ENCODE results near the gene SUMO3. TPM values are rescaled to one million over a fixed set of nuclear protein-coding genes. Genes with fewer than 3 reads are reported as not detected.
A peak's percentile ranks its signal among the peaks of the same experiment; 100 is the strongest.

The SUMO3 gene
- total RNA-seq, 2 experiments from 2014 or later, result 91.1 to 97.9 TPM

DNA sequence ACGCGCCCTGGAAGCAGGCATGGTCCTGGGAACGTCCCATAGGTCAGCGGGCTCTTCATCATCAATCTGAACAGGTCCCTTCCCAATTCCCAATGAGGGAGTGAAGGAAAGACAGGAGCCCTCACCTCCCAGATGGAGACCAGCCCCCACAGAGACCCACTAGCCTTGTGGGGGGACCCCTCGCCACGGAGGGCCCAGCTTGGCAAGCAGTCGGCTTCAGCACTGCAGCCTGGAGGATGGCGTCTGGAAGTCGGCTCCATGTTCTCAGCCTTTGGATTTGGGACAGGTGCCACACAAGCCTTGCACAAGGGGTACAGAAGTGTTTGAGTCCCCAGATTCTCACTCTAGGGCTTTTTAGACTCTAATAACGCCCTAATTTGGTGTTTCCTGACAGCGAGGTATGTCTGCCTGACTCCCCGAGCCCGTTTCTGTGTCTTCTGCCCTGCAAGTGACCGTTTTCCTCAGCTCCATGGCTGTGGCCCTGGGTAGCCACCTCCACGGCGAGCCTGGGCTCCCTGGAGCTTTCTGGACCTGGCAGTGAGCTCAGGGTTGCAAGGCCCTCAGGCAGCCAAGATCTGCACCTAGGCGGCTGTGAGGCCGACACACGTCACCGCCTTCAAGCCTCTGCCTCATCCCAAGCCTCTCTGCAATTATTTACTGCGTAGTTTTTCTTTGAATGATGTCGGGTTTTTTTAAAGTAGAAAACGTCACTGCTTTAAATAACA, 25.0 kb upstream of the SUMO3 start:
- H3K36me3 Mint-ChIP-seq (ENCODE audit: low read depth), result no peaks in the 10 kb centered on the region
- no peak for DNase-seq
- CTCF ChIA-PET, result no interaction called here
- no peaks in the 10 kb centered on the region for H3K9me3 Mint-ChIP-seq
- POLR2A ChIA-PET, result no interaction called here
- no peak overlapping the region for H3K4me3 Mint-ChIP-seq
- H3K27me3 Mint-ChIP-seq, result peaks cover 3% of the 10 kb centered on the region
- H3K4me1 Mint-ChIP-seq, result peaks cover 19% of the 10 kb centered on the region
- peak overlapping the region; percentile 42 for H3K27ac Mint-ChIP-seq

DNA sequence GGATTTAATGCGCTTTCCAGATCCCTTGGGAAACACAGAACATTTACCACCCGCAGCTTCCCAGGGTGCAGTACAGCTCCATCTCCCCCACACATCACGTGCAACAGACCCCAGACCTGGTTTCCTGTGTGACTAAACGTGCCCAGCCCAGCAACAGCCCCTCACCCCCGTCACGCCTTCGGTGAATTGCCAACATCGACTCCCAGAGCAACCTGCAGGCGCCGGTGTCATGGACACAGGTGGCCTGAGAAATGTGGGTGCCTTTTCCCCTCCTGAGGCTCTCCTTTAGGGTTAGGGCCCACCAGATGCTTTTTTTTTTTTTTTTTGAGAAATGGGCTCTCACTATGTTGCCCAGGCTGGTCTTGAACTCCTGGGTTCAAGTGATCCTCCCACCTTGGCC, 24.2 kb upstream of the SUMO3 start:
- no peaks in the 10 kb centered on the region for H3K9me3 Mint-ChIP-seq
- H3K4me1 Mint-ChIP-seq, result peaks cover 17% of the 10 kb centered on the region
- DNase-seq, result no peak
- H3K27ac Mint-ChIP-seq, result no peak overlapping the region
- CTCF ChIA-PET, result no interaction called here
- peaks cover 3% of the 10 kb centered on the region for H3K27me3 Mint-ChIP-seq
- POLR2A ChIA-PET, result no interaction called here
- H3K4me3 Mint-ChIP-seq, result no peak overlapping the region
- no peaks in the 10 kb centered on the region for H3K36me3 Mint-ChIP-seq (ENCODE audit: low read depth)

DNA sequence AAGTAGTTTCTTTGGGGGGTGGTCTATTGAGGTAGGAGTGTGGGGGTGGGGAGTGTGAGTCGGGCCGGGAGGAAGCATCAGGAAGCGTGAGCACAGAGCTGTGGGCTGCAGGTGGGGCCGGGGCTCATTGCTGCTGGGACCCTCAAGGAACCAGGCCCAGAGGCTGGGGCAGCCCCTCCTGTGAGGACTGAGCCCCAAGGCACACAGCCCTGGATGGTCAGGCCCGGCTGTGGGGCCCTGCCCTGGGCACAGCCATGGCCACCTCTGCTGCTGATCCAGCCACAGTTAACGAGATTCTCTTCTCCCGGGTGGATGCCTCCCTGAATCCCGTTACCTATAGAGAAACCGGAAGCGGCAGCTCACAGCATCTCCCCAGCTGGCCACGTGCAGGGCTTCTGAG, 22.9 kb upstream of the SUMO3 start:
- ChIA-PET CTCF (interaction anchor here (0.6 kb wide), 1 partner anchor 369 kb away, joined by 3 read pairs; no protein-coding TSS in a partner anchor), POLR2A (no interaction called here)
- H3K27ac Mint-ChIP-seq, result no peak overlapping the region
- H3K27me3 Mint-ChIP-seq, result peaks cover 3% of the 10 kb centered on the region
- no peak for DNase-seq
- H3K9me3 Mint-ChIP-seq, result no peaks in the 10 kb centered on the region
- H3K4me1 Mint-ChIP-seq, result peaks cover 7% of the 10 kb centered on the region
- no peaks in the 10 kb centered on the region for H3K36me3 Mint-ChIP-seq (ENCODE audit: low read depth)
- no peak overlapping the region for H3K4me3 Mint-ChIP-seq

DNA sequence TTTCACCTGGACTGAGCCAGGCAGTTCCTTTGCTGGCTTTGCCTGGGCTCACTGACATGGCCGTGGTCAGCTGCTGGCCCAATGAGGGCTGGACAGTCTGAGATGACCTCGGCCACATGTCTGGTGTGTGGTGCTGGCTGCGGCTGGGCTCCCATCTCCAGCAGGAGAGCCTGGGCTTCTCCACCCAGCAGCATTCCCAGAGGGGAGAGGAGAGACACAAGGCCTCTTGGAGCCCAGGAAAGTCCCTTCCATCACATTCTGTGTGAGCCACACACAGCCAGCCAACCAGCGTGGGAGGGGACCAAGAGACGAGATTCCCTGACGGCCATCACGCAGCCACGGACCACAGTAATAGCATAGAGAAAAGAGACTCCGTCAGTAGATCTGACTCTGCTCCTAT, 21.1 kb upstream of the SUMO3 start:
- Mint-ChIP-seq H3K4me3 (no peak overlapping the region), H3K4me1 (no peaks in the 10 kb centered on the region), H3K27ac (no peak overlapping the region), H3K9me3 (no peaks in the 10 kb centered on the region), H3K36me3 (ENCODE audit: low read depth) (no peaks in the 10 kb centered on the region), H3K27me3 (peaks cover 3% of the 10 kb centered on the region)
- ChIA-PET POLR2A (no interaction called here), CTCF (no interaction called here)
- DNase-seq, result no peak

DNA sequence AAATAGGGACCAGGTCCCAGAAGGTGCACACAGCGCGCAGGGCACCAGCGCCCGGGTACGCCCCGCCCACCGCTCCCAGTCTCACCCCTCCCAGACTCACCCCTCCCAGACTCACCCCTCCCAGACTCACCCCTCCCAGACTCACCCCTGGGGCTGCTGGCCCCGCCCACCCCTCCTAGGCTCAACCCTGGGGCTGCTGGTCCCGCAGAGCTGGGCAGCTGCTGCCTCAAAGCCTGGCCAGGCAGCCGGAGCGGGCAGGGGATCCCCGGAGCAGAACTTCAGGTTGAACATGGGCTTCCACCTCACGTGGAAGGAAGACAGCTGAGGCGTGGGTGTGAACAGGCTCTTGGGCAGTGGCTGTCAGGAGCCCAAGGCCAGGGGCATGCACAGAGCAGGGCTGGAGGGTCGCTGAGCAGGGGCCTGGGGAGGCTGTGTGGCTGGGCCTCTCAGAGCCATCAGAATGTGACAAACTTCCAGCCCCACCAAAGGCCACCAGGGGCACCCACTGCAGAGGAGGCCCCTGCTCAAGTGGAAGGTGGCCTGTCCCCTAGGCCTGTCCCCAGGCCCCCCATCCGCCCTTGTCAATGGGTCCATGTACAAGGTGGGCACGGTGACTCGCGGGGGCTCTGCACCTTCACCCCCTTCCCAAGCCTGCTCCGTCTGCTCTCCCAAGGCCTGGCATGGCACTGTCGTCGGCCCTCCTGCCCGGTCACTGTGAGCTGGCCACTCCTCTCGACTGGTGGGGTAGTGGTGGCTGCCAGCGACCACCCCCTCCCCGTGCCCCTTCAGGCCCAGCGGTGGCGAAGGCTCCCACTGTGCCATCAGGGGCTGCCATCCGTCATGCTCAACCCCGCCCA, 20.4 kb upstream of the SUMO3 start:
- Mint-ChIP-seq H3K27ac (no peak overlapping the region), H3K4me3 (no peak overlapping the region), H3K36me3 (ENCODE audit: low read depth) (no peaks in the 10 kb centered on the region), H3K27me3 (peaks cover 3% of the 10 kb centered on the region), H3K9me3 (no peaks in the 10 kb centered on the region), H3K4me1 (no peaks in the 10 kb centered on the region)
- DNase-seq, result no peak
- POLR2A ChIA-PET, result no interaction called here
- CTCF ChIA-PET, result no interaction called here

DNA sequence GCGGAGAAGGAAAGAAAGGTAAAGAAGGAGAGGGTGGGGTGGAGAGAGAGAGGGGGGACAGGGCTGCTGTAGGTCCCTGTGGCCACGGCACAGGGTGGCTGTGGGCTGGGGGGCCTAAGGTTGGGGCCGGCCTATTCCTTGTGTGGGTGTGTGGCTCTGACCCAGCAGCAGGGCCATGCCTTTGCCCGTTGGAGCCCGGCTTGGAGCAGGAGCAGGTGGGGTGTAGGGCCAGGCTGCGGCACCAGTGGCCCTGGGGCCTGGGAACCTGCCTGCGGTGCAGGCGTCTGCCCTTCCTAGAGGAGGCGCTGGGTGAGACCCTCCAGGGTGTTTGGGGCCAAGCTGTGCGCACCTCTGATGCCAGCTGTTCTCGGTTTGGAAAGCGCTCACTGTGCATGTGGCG, 19.7 kb upstream of the SUMO3 start:
- H3K27ac Mint-ChIP-seq, result no peak overlapping the region
- no peak overlapping the region for H3K4me3 Mint-ChIP-seq
- peaks cover 3% of the 10 kb centered on the region for H3K27me3 Mint-ChIP-seq
- no peaks in the 10 kb centered on the region for H3K36me3 Mint-ChIP-seq (ENCODE audit: low read depth)
- DNase-seq, result no peak
- H3K4me1 Mint-ChIP-seq, result no peaks in the 10 kb centered on the region
- POLR2A ChIA-PET, result no interaction called here
- H3K9me3 Mint-ChIP-seq, result no peaks in the 10 kb centered on the region
- CTCF ChIA-PET, result no interaction called here

DNA sequence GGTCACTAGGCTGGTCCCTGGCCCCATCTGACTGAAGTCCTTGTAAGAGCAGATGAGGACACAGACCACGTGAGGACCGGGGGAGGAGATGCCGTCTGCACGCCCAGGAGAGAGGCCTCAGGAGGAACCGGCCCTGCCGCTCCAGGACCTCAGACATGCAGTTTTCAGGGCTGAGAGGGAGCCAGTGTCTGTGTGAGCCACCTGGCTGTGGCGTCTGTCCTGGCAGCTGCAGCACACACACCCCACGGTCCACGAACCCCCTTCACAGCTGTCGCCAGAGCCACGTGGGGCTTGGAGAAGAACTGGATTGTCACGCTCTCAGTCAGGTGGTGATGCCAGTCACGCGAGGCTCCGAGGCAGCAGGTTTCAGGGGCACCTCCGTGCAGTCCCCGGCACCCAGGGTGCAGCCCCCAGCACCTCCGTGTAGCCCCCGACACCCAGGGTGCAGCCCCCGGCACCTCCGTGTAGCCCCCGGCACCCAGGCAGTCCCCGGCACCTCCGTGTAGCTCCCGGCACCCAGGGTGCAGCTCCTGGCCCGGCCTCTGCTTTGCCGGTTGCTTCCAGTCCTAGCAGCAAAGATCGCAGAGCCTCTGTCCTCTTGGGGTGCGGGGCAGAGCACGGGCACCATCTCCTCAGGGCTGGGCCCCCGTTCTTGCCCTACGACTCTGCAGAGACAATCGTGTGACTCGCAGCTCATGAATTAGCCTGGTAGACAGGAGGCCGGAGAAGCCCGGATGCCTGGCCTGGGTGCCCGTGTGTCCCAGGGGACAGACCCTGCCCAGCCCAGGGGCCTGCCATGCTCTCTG, 19.0 kb upstream of the SUMO3 start:
- POLR2A ChIA-PET, result no interaction called here
- H3K27ac Mint-ChIP-seq, result no peak overlapping the region
- DNase-seq, result no peak
- H3K4me3 Mint-ChIP-seq, result no peak overlapping the region
- no peaks in the 10 kb centered on the region for H3K4me1 Mint-ChIP-seq
- no peaks in the 10 kb centered on the region for H3K9me3 Mint-ChIP-seq
- peaks cover under 1% of the 10 kb centered on the region for H3K27me3 Mint-ChIP-seq
- H3K36me3 Mint-ChIP-seq (ENCODE audit: low read depth), result no peaks in the 10 kb centered on the region
- CTCF ChIA-PET, result no interaction called here

DNA sequence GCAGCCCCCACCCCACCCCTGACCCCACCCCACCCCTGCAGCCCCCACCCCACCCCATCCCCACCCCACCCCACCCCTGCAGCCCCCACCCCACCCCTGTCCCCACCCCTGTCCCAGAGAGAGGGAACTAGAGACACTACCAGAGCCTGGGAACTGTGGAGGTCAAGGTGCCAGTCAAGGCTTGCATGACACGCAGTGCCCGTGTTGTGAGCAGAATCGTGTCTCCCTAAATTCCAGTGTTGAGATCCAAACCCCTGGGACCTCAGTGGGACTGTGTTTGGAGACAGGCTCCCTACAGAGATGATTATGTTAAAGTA, 18.4 kb upstream of the SUMO3 start:
- no peak for DNase-seq
- ChIA-PET CTCF (no interaction called here), POLR2A (no interaction called here)
- H3K4me1 Mint-ChIP-seq, result peaks cover 1% of the 10 kb centered on the region
- H3K9me3 Mint-ChIP-seq, result no peaks in the 10 kb centered on the region
- H3K36me3 Mint-ChIP-seq (ENCODE audit: low read depth), result no peaks in the 10 kb centered on the region
- no peak overlapping the region for H3K27ac Mint-ChIP-seq
- H3K4me3 Mint-ChIP-seq, result no peak overlapping the region
- H3K27me3 Mint-ChIP-seq, result no peaks in the 10 kb centered on the region

DNA sequence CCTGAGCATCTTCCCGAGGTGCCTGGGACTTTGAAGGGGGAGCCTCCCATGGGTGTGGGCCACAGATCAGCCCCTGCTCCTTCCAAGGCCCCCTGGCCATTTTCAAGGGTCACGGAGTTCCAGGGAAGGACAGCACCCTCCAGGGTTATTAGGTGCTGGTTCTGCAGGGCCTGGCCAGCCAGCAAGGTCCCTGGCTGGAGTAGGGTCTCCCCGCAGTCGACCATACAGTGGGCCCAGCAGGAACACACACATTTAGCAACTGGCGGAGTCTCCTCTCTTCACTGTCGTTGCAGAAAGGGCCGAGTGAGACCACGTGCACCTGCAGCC, 17.7 kb upstream of the SUMO3 start:
- Mint-ChIP-seq H3K27ac (no peak overlapping the region), H3K36me3 (ENCODE audit: low read depth) (no peaks in the 10 kb centered on the region), H3K4me3 (no peak overlapping the region), H3K27me3 (no peaks in the 10 kb centered on the region), H3K4me1 (peaks cover 4% of the 10 kb centered on the region), H3K9me3 (no peaks in the 10 kb centered on the region)
- POLR2A ChIA-PET, result no interaction called here
- CTCF ChIA-PET, result no interaction called here
- no peak for DNase-seq

DNA sequence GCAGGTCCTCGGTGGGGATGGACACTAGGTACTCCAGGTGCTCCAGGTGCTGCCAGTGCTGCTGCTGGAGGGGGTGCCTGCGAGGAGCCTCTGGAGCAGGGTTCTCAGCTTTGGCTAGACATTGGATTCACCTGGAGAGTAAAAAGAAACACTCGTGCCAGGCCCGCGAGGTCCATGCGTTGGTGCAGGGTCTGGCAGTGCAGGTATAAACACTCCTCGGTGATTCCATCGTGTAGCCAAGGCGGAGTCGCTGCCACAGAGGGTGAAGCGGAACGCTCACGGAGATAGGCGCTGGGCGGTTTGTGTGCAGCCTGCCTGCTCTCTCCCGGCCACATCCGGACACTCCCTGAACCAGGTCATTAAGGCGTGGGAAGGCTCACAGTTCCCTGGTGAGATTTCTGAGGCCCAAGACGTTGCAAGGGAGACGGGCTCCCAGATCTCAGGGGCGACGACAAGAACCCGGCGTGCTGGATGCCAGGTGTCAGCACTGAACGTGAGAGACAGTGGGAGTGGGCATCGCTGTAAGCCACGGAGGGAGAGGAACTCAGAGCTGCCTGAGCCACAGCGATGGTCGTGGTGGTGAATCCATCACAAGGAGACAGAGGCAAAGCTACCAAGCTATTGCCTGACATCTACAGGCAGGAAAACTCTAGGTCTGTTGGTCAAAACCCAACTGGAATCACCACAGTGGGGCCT, 17.2 kb upstream of the SUMO3 start:
- ChIA-PET POLR2A (no interaction called here), CTCF (no interaction called here)
- H3K27me3 Mint-ChIP-seq, result no peaks in the 10 kb centered on the region
- no peak overlapping the region for H3K4me3 Mint-ChIP-seq
- peak overlapping the region; percentile 13 for H3K27ac Mint-ChIP-seq
- DNase-seq, result no peak
- H3K36me3 Mint-ChIP-seq (ENCODE audit: low read depth), result no peaks in the 10 kb centered on the region
- H3K9me3 Mint-ChIP-seq, result peaks cover 2% of the 10 kb centered on the region
- H3K4me1 Mint-ChIP-seq, result peaks cover 7% of the 10 kb centered on the region

DNA sequence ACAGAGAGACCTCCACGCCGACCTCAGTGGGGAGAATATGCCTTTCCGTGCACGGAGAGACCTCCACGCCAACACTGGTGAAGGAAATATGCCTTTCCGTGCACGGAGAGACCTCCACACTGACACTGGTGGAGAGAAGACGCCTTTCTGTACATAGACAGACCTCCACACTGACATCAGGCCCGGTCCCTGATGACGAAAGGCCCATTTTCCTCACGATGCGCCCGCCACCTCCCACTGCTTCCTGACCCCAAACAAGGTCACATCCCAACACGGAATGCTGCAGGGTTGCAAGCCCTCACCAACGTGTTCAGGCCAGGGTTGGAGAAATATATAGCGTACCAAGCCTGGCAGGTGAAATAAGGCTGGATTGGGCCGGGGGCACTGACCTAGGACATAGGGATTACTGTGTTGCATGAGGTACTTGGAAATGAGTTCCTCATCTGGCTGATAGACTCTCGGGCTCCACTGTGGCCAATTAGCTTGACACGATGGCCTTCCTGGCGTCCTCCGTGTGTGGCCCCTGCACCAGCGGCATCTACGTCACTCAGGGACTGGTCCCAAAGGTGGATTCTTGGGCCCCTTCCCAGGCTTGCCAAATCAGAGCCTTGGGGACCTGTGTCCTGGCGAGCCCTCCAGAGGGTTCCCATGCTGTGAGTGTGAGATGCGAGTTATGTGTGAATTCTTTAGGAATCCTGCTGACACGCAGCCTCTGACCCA, 16.5 kb upstream of the SUMO3 start:
- ChIA-PET CTCF (no interaction called here), POLR2A (no interaction called here)
- Mint-ChIP-seq H3K9me3 (peaks cover 8% of the 10 kb centered on the region), H3K27me3 (peaks cover 5% of the 10 kb centered on the region), H3K27ac (no peak overlapping the region), H3K4me1 (peaks cover 7% of the 10 kb centered on the region), H3K36me3 (ENCODE audit: low read depth) (no peaks in the 10 kb centered on the region), H3K4me3 (no peak overlapping the region)
- no peak for DNase-seq

DNA sequence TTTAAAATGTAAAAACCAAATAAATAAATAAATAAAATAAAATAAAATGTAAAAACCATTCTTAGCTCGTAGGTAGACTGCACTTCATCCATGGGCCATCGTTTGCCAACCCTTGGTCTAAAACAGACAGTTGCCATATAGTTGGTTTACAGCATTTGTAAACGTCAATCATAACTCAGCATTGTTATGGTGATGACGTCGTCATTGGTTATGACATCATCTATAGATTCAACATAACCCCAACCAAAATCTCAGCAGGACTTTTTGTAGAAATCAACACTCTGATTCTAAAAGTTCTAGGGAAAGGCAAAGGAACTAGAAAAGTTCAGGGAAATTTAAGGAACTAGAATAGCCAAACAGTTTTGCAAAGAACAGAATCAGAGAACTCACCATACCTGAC, 15.8 kb upstream of the SUMO3 start:
- ChIA-PET CTCF (no interaction called here), POLR2A (no interaction called here)
- no peak overlapping the region for H3K27ac Mint-ChIP-seq
- peaks cover 7% of the 10 kb centered on the region for H3K4me1 Mint-ChIP-seq
- no peak for DNase-seq
- H3K36me3 Mint-ChIP-seq (ENCODE audit: low read depth), result peaks cover 2% of the 10 kb centered on the region
- peaks cover 7% of the 10 kb centered on the region for H3K27me3 Mint-ChIP-seq
- H3K4me3 Mint-ChIP-seq, result no peak overlapping the region
- peaks cover 14% of the 10 kb centered on the region for H3K9me3 Mint-ChIP-seq

Measured in activated CD4-positive, alpha-beta T cell treated with anti-CD3 and anti-CD28 coated beads, Interleukin-2, amount 10 ng/mL, durations not matched to agents 7 days and 5 days (primary cell).